ENCODE data around the gene PDLIM7. TPM values are rescaled to one million over a fixed set of nuclear protein-coding genes. Genes with fewer than 3 reads are reported as not detected.
"Not testable (repeated sequence)": the region's sequence is repeated elsewhere in the genome, so short reads cannot be mapped to it uniquely, and the experiment has no call there.

PDLIM7 gene
- total RNA-seq, 1 experiment from 2014 or later: 132 TPM

GRCh38 chr5:177487144-177487543 is 10.3 kb downstream of the PDLIM7 start:
- no peak for DNase-seq (ENCODE audit: low spot score)
- Histone ChIP-seq H3K4me3 (ENCODE audit: low read depth, low read length, poor library complexity, severe bottlenecking) (no peak overlapping the region), H3K4me1 (ENCODE audit: insufficient read depth, low read length, poor library complexity, severe bottlenecking) (peaks cover 21% of the 10 kb centered on the region), H3K27ac (ENCODE audit: low read depth, low read length, poor library complexity, severe bottlenecking) (no peak overlapping the region), H3K36me3 (ENCODE audit: insufficient read depth, low read length, poor library complexity, severe bottlenecking) (peaks cover 20% of the 10 kb centered on the region), H3K27me3 (replicated peaks; ENCODE audit: insufficient read depth, low read depth, low read length, poor library complexity) (no peaks in the 10 kb centered on the region), H3K9me3 (ENCODE audit: low read depth, low read length, poor library complexity, severe bottlenecking) (no peaks in the 10 kb centered on the region)
- intact Hi-C loops (cut with micrococcal nuclease; ENCODE audit: unreplicated experiment): no loop called here
- ChIA-PET POLR2A (ENCODE audit: low non-redundant PET) (no interaction called here), CTCF (no interaction called here)
- TF ChIP-seq CTCF (conservative IDR thresholded peaks at IDR 0.05; ENCODE audit: low read depth, low read length) (no peak), EZH2 (IDR thresholded peaks at IDR 0.05; ENCODE audit: borderline replicate concordance, low read depth, low read length, poor library complexity, severe bottlenecking) (no peak)
- no TSS peak for BruUV-seq (replicated peaks)

- CTCF ChIA-PET: no interaction called here
- no peak for DNase-seq (ENCODE audit: low spot score)
- no TSS peak for BruUV-seq (replicated peaks)
- intact Hi-C loops (cut with micrococcal nuclease; ENCODE audit: unreplicated experiment): no loop called here
- no peak overlapping the region for H3K27ac ChIP-seq (ENCODE audit: low read depth, low read length, poor library complexity, severe bottlenecking)
- H3K27me3 ChIP-seq (replicated peaks; ENCODE audit: insufficient read depth, low read depth, low read length, poor library complexity): no peaks in the 10 kb centered on the region
- H3K36me3 ChIP-seq (ENCODE audit: insufficient read depth, low read length, poor library complexity, severe bottlenecking): peaks cover 20% of the 10 kb centered on the region
- no peak overlapping the region for H3K4me3 ChIP-seq (ENCODE audit: low read depth, low read length, poor library complexity, severe bottlenecking)
- H3K9me3 ChIP-seq (ENCODE audit: low read depth, low read length, poor library complexity, severe bottlenecking): no peaks in the 10 kb centered on the region
- TF ChIP-seq EZH2 (IDR thresholded peaks at IDR 0.05; ENCODE audit: borderline replicate concordance, low read depth, low read length, poor library complexity, severe bottlenecking): no peak
- no peak for TF ChIP-seq CTCF (conservative IDR thresholded peaks at IDR 0.05; ENCODE audit: low read depth, low read length)
- POLR2A ChIA-PET (ENCODE audit: low non-redundant PET): no interaction called here
- H3K4me1 ChIP-seq (ENCODE audit: insufficient read depth, low read length, poor library complexity, severe bottlenecking): peaks cover 18% of the 10 kb centered on the region
Measured at GRCh38 chr5:177486256-177486655, 11.1 kb downstream of the PDLIM7 start.

- H3K27me3 ChIP-seq (replicated peaks; ENCODE audit: insufficient read depth, low read depth, low read length, poor library complexity); H3K27ac ChIP-seq (ENCODE audit: low read depth, low read length, poor library complexity, severe bottlenecking); intact Hi-C loops (cut with micrococcal nuclease; ENCODE audit: unreplicated experiment); CTCF ChIA-PET; H3K9me3 ChIP-seq (ENCODE audit: low read depth, low read length, poor library complexity, severe bottlenecking); BruUV-seq (replicated peaks); POLR2A ChIA-PET (ENCODE audit: low non-redundant PET); H3K4me3 ChIP-seq (ENCODE audit: low read depth, low read length, poor library complexity, severe bottlenecking); DNase-seq (ENCODE audit: low spot score): not testable (repeated sequence)
- H3K4me1 ChIP-seq (ENCODE audit: insufficient read depth, low read length, poor library complexity, severe bottlenecking): peaks cover 13% of the 10 kb centered on the region
- peaks cover 20% of the 10 kb centered on the region for H3K36me3 ChIP-seq (ENCODE audit: insufficient read depth, low read length, poor library complexity, severe bottlenecking)
Measured at GRCh38 chr5:177485753-177486152, 11.7 kb downstream of the PDLIM7 start.

- intact Hi-C loops (cut with micrococcal nuclease; ENCODE audit: unreplicated experiment): no loop called here
- no peak overlapping the region for H3K27ac ChIP-seq (ENCODE audit: low read depth, low read length, poor library complexity, severe bottlenecking)
- no peaks in the 10 kb centered on the region for H3K27me3 ChIP-seq (replicated peaks; ENCODE audit: insufficient read depth, low read depth, low read length, poor library complexity)
- no peak for DNase-seq (ENCODE audit: low spot score)
- ChIA-PET POLR2A (ENCODE audit: low non-redundant PET) (no interaction called here), CTCF (no interaction called here)
- peaks cover 5% of the 10 kb centered on the region for H3K4me1 ChIP-seq (ENCODE audit: insufficient read depth, low read length, poor library complexity, severe bottlenecking)
- no peaks in the 10 kb centered on the region for H3K9me3 ChIP-seq (ENCODE audit: low read depth, low read length, poor library complexity, severe bottlenecking)
- no TSS peak for BruUV-seq (replicated peaks)
- H3K4me3 ChIP-seq (ENCODE audit: low read depth, low read length, poor library complexity, severe bottlenecking): no peak overlapping the region
- H3K36me3 ChIP-seq (ENCODE audit: insufficient read depth, low read length, poor library complexity, severe bottlenecking): peaks cover 20% of the 10 kb centered on the region
- TF ChIP-seq CTCF (conservative IDR thresholded peaks at IDR 0.05; ENCODE audit: low read depth, low read length) (no peak), EZH2 (IDR thresholded peaks at IDR 0.05; ENCODE audit: borderline replicate concordance, low read depth, low read length, poor library complexity, severe bottlenecking) (no peak)
Measured at GRCh38 chr5:177484902-177485549, 12.4 kb downstream of the PDLIM7 start.
